Upper lobe of right lung (tissue), 1 donor: ENCODE results near the gene RERGL. TPM values are rescaled to one million over a fixed set of nuclear protein-coding genes. Genes with fewer than 3 reads are reported as not detected.

Source experiments
- ATAC-seq: fragments of 200-7000 bp; cut with Tn5 transposase; one replicate; pipeline ENCODE4 v1.9.1; 2020; ENCODE audit warnings: mild to moderate bottlenecking, moderate library complexity
- DNase-seq: peaks from one replicate; pipeline ENCODE4 v3.0.0-alpha.2; 2020
- H3K27ac ChIP-seq: fragments of 200-600 bp; one replicate; pipeline ENCODE4 v1.8.0; 2022
- H3K27me3 ChIP-seq: fragments of 200-600 bp; one replicate; pipeline ENCODE4 v1.8.0; 2022; ENCODE audit warnings: mild to moderate bottlenecking
- H3K36me3 ChIP-seq: fragments of 200-600 bp; one replicate; pipeline ENCODE4 v1.8.0; 2022
- H3K4me1 ChIP-seq: fragments of 200-600 bp; one replicate; pipeline ENCODE4 v1.8.0; 2022
- H3K4me3 ChIP-seq: fragments of 200-600 bp; one replicate; pipeline ENCODE4 v1.8.0; 2022; ENCODE audit warnings: mild to moderate bottlenecking
- H3K9me3 ChIP-seq: fragments of 200-600 bp; one replicate; pipeline ENCODE4 v1.8.0; 2022
- CTCF ChIP-seq: fragments of 200-600 bp; IDR thresholded peaks from one replicate; pipeline ENCODE4 v1.8.0; 2022; ENCODE audit warnings: antibody characterized with exemption
- intact Hi-C: fragments of 100-400 bp; cut with DNase I; formaldehyde crosslinking; loops from one replicate; pipeline ENCODE4 v1.11.0; 2022
- long read RNA-seq: library from polyadenylated mRNA; unstranded; transcript quantifications from one replicate; pipeline ENCODE4 v2.0.0, GENCODE V29; 2021
- total RNA-seq: library from RNA; stranded (reverse); fragmentation: NEBNext Ultra II Directional; extraction: Animal tissue kit (Norgen Biotek cat#: 25700); gene quantifications from one replicate; pipeline ENCODE4 v1.2.1, GENCODE V29; 2021
- donor health status: DM: no; HTN: yes; CAD: no; lungs with severe emphysema.

The RERGL gene
- 0.72 TPM for total RNA-seq
- long read RNA-seq, result 0 reads

GRCh38 chr12:18090093-18090492 is at the start of gene RERGL:
RERGL (minus strand) TSS chr12:18090193; CDS start chr12:18090140, 53 bp downstream.
- intact Hi-C loops, result no loop called here
- no peaks in the 10 kb centered on the region for H3K27me3 ChIP-seq
- no peak within 1 kb of the TSS for H3K4me3 ChIP-seq
- no peaks in the 10 kb centered on the region for H3K9me3 ChIP-seq
- ATAC-seq (no peak), DNase-seq (no peak)
- H3K4me1 ChIP-seq, result no peaks in the 10 kb centered on the region
- no peaks in the 10 kb centered on the region for H3K36me3 ChIP-seq
- no peak for TF ChIP-seq CTCF
- no peak within 1 kb of the TSS for H3K27ac ChIP-seq

- intact Hi-C loops, result no loop called here
- Histone ChIP-seq H3K4me1 (no peaks in the 10 kb centered on the region), H3K27ac (no peak overlapping the region), H3K27me3 (no peaks in the 10 kb centered on the region), H3K9me3 (no peaks in the 10 kb centered on the region), H3K36me3 (no peaks in the 10 kb centered on the region), H3K4me3 (no peak overlapping the region)
- TF ChIP-seq CTCF, result no peak
- DNase-seq (no peak), ATAC-seq (no peak)
These were observed 49.3 kb upstream of the RERGL start for GRCh38 chr12:18139254-18139653.

- ATAC-seq (no peak), DNase-seq (no peak)
- H3K36me3 ChIP-seq, result no peaks in the 10 kb centered on the region
- no peaks in the 10 kb centered on the region for H3K9me3 ChIP-seq
- no peaks in the 10 kb centered on the region for H3K27me3 ChIP-seq
- no peak overlapping the region for H3K4me3 ChIP-seq
- no peaks in the 10 kb centered on the region for H3K4me1 ChIP-seq
- no peak overlapping the region for H3K27ac ChIP-seq
- TF ChIP-seq CTCF, result no peak
- intact Hi-C loops, result no loop called here
These were observed 45.5 kb upstream of the RERGL start for GRCh38 chr12:18135509-18135908.

GRCh38 chr12:18135086-18135485 is 45.1 kb upstream of the RERGL start:
- H3K27me3 ChIP-seq, result no peaks in the 10 kb centered on the region
- H3K4me3 ChIP-seq, result no peak overlapping the region
- H3K4me1 ChIP-seq, result no peaks in the 10 kb centered on the region
- intact Hi-C loops, result no loop called here
- no peak overlapping the region for H3K27ac ChIP-seq
- TF ChIP-seq CTCF, result no peak
- no peak for ATAC-seq
- DNase-seq, result no peak
- H3K36me3 ChIP-seq, result no peaks in the 10 kb centered on the region
- H3K9me3 ChIP-seq, result no peaks in the 10 kb centered on the region

GRCh38 chr12:18130851-18131250 is 40.9 kb upstream of the RERGL start:
- Histone ChIP-seq H3K27ac (no peak overlapping the region), H3K4me1 (no peaks in the 10 kb centered on the region), H3K9me3 (no peaks in the 10 kb centered on the region), H3K4me3 (no peak overlapping the region), H3K36me3 (no peaks in the 10 kb centered on the region), H3K27me3 (no peaks in the 10 kb centered on the region)
- no peak for ATAC-seq
- no peak for DNase-seq
- intact Hi-C loops, result no loop called here
- TF ChIP-seq CTCF, result no peak

- peaks cover 6% of the 10 kb centered on the region for H3K9me3 ChIP-seq
- no peaks in the 10 kb centered on the region for H3K27me3 ChIP-seq
- DNase-seq (no peak), ATAC-seq (no peak)
- no peaks in the 10 kb centered on the region for H3K36me3 ChIP-seq
- H3K27ac ChIP-seq, result no peak overlapping the region
- H3K4me1 ChIP-seq, result no peaks in the 10 kb centered on the region
- no peak for TF ChIP-seq CTCF
- H3K4me3 ChIP-seq, result no peak overlapping the region
- intact Hi-C loops, result no loop called here
These were observed 33.7 kb upstream of the RERGL start for GRCh38 chr12:18123707-18124106.
